Left renal cortex interstitium (tissue), 4 donors: Measurements from ENCODE around the gene BLOC1S3. TPM values are rescaled to one million over a fixed set of nuclear protein-coding genes. Genes with fewer than 3 reads are reported as not detected.

Experiments
- DNase-seq, 4 donors: peaks; one replicate each; pipeline ENCODE4 v3.0.0-alpha.2; 2013; ENCODE audit warnings: low read depth in 4 of 4, low spot score in 2 of 4, missing footprints in 1 of 4
- polyA plus RNA-seq, 4 donors: library from polyadenylated mRNA; unstranded; fragments of 120-200 nt; gene quantifications; one replicate each; pipeline ENCODE4 v1.2.1, GENCODE V29; 2013; ENCODE audit not compliant: insufficient read length in 4 of 4

The BLOC1S3 gene
- polyA plus RNA-seq, 4 donors, result 7.9 to 13.0 (median 10.5) TPM

GRCh38 chr19:45145270-45146189 lies 33.1 kb upstream of the BLOC1S3 start:
- no peak for DNase-seq

DNA sequence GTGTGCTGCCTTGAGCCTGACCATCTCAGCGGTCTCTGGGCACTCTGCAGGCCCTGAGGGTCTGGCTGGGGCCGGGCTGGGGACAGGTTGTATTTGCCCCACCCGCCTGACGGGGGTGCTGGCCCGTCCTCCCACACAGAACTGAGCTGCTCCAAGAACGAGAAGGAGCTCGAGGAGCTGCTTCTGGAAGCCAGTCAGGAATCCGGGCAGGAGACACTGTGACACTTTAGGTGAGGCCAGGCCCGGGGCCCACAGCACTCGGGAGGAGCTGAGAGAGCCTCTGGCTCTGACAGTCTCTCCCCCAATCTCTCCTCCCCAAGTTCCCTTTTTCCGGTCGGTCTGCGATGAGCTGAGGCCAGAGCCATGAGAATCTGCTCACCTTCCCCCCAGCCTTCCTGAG lies 32.3 kb upstream of the BLOC1S3 start:
- no peak for DNase-seq

- DNase-seq, result no peak
These were observed 31.8 kb upstream of the BLOC1S3 start for GRCh38 chr19:45146741-45147205.

GRCh38 chr19:45147835-45148676 lies 30.5 kb upstream of the BLOC1S3 start:
- no peak for DNase-seq

- DNase-seq, result no peak
These were observed 29.5 kb upstream of the BLOC1S3 start for GRCh38 chr19:45149129-45149528.

DNA sequence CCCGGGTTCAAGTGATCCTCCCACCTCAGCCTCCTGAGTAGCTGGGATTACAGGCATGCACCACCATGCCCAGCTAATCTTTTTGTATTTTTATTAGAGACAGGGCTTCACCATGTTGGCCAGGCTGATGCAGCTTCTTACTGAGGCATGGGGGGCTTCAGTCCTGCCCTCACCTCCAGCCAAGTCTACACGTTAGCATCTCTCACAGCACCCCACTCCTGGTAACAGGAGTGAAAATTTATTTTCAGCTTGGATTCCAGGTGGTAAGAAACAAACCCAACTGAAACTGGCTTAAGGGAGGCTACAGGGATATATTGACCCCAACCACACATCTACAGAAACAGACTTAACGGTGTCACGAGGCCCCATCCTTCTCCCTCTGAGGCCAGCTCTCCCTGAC lies 28.4 kb upstream of the BLOC1S3 start:
- DNase-seq, result no peak

DNA sequence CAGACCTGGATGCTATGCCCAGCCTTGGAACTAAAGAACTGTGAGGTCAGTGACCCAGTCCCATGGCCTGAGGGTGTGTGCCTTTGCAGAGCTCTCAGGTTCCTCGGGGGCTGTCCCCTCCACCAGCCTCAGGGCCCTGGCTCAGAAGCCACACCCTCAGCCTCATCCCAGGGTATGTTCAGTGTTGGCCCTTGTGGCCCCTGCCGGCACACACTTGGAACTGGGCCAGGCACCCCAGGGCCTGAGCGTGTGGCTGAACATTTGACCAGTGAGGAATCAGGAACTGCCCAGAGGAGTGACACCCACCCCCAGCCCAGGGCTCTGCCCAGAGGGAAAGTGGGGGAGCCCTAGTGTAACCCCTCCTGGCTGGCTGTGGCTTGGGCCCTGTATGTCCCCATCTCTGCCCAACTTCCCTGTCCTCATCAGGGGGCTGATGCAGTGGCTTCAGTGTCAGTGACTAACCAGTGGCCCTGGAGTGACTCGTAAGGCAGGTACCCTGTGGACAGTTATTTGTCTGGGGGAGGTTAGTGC lies 27.8 kb upstream of the BLOC1S3 start:
- DNase-seq, result no peak

DNA sequence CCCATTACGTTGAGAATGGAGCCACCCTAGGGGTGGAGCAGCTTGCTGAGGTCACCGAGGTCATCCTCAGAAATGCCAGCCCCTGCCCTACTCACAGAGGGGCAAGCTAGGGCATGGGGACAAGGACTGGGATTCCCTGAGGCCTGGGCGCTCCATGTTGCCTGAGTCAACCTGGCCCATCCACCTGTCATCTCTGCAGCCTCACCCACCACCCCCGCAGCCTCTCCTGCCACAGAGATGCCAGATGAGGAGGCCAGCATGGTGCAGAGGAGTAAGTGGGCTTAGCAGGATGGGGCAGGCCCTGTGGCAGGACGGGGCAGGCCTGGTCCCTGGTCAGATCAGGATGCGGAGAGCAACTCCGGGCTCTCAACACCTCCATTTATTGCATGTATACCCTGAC lies 27.3 kb upstream of the BLOC1S3 start:
- DNase-seq, result no peak

DNA sequence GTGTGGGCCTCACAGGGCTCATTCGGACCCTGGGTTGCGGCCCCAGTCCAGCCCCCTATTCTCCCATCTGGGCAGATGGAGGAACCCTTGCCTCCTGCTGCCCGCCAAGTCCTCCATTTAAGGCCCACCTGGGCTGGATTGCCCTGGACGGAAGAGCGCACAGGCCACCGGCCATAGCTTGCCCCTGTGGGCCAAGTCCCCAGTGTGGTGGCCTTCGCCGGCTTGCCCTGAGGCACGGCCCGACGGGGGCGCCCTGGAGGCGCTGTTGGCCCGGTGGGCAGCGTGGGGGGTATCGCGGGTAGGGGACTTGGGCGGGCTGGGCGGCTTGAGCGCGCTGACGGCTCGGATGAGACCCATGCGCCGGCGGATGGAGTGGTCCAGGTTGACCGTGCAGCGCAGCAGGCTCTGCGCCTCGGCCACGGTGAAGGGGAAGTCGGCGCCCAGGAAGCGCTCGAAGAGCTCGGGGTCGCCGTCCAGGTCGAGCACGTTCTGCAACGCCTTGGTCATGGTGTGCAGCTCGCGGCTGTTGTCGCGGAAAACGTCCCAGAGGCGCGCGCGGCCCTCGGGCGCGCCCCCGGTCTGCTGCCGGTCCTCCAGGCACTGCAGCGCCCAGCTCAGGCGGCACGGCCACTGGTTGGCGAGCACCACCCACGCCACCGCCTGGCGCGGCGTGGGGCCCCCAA lies 26.6 kb upstream of the BLOC1S3 start:
- no peak for DNase-seq

DNA sequence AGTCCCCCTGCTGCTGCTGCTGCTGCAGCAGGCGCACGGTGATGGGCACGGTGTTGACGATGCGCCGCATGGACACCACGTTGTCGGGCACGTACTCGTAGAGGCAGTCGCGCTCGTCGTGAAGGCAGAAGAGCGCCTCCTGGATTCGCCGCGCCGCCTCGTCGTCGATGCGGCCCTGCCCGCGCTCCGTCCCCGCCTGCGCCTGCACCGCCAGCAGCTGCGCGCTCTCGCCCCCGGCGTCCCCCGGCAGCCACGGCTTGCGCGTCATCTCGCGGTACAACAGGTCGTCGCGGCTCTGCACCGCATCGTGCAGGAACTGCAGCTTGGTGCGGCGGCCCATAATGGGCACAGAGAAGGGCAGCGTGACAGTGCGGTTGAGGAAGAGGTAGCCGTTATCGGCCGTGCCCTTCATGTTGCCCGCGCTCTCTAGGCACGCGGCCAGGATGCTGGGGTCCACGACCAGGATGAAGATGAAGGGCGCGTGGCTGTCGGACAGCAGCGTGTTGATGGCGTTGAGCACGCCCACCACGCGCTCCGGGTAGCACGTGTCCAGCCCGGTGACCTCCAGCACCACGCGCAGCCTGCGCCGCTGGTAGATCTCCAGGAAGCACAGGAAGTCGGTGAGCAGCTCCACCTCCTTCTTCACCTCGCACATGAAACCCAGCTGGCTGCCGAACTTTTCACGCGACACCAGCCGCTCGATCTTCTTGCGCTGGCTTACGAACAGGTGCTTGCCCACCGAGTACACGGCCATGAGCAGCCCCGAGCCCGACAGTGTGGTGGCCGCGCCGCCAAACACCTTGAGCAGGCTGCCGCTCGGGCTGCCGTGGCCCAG lies 25.9 kb upstream of the BLOC1S3 start:
- no peak for DNase-seq

GRCh38 chr19:45153339-45154063 lies 25.1 kb upstream of the BLOC1S3 start:
- no peak for DNase-seq

GRCh38 chr19:45154064-45154827 lies 24.3 kb upstream of the BLOC1S3 start:
- DNase-seq, result no peak

- DNase-seq, result no peak
These were observed 22.5 kb upstream of the BLOC1S3 start for GRCh38 chr19:45156011-45156630.

DNA sequence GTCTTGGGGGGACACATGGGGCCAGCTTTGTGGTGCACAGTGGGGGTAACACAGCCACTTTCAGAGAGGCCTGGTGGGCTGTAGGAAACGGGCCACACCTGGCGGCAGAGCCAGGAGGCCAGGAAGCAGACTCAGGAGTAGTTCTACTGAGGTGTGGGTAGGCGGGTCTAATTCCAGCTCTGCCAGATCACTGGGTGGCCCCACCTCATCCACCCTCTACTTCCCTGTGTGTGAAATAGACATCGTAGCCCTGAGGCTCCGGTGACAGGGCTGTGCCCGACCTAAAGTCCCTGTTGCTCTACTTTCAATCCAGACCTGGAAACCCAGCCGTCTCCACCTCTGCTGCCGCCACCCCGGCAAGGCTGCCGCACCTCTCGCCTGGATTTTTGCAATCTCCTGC lies 21.8 kb upstream of the BLOC1S3 start:
- no peak for DNase-seq

DNA sequence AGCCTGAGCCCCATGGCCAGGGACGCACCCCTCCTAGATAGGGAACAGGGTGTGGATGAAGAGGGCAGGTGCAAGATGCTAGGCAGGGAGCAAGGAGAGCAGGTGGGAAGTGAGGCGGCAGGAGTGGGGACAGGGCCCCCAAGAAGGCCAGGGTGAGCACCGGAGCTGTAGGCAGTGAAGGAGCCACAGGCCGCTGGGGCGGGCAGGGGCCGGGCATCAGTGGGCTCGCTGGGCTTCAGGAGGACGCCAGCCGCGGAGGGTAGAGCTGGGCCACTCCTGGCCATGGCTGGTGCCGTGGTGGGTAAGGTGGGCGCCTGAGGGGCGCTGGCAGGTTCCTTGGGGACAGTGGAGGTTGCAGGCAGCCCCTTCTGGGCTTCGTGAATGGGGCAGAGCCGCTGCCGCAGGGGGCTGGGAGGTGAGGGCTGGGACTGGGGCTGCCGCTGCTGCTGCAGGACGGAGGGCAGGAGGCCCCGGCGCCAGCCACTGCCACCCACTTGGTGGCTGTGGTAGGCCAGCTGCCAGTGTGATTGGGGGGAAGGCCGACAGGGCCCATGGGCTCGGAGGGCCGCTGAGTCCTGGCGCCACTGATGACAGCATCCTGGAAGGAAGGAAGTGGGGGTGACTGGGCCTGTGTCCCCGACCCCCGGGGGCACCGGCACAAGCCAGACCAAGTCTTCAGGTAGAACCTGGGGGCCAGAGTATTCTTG lies 19.9 kb upstream of the BLOC1S3 start:
- no peak for DNase-seq

- no peak for DNase-seq
These were observed 19.2 kb upstream of the BLOC1S3 start for GRCh38 chr19:45159210-45159970.

DNA sequence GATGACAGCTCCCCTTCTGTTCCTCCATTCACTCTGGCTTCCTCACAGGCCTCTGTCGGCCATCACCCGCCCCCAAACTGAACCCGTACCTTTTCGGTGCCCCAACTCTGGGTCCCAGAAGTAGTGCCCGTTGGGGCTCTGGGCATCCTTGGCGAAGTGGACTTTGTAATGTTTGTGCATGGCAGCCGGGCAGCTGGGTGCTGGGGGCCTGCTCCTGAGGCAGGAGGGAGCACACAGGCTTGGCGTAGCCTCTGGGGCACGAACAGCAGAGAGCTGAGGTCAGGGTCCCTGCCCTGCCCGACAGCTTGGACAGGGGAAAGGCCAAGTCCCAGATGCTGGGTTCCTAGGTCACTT lies 18.6 kb upstream of the BLOC1S3 start:
- DNase-seq, result no peak
